ENCODE data around the gene ARL5C.

Gene ARL5C

GRCh38 chr17:39174920-39175694 is 9.1 kb upstream of the ARL5C start:
- in situ Hi-C loops (cut with MboI; ENCODE audit: low sequenced_read_pairs, unreplicated experiment): no loop called here
- DNase-seq (ENCODE audit: low spot score): peak; percentile 93
- TF ChIP-seq CTCF (IDR thresholded peaks at IDR 0.05; ENCODE audit: borderline replicate concordance, control extremely low read depth, extremely low read depth, insufficient read depth, missing control alignments): peak; percentile 77

- no peak for TF ChIP-seq CTCF (IDR thresholded peaks at IDR 0.05; ENCODE audit: borderline replicate concordance, control extremely low read depth, extremely low read depth, insufficient read depth, missing control alignments)
- no peak for DNase-seq (ENCODE audit: low spot score)
- in situ Hi-C loops (cut with MboI; ENCODE audit: low sequenced_read_pairs, unreplicated experiment): no loop called here
Observed at GRCh38 chr17:39173526-39174274, 7.7 kb upstream of the ARL5C start.

GRCh38 chr17:39173080-39173479 is 7.1 kb upstream of the ARL5C start:
- no peak for DNase-seq (ENCODE audit: low spot score)
- in situ Hi-C loops (cut with MboI; ENCODE audit: low sequenced_read_pairs, unreplicated experiment): no loop called here
- TF ChIP-seq CTCF (IDR thresholded peaks at IDR 0.05; ENCODE audit: borderline replicate concordance, control extremely low read depth, extremely low read depth, insufficient read depth, missing control alignments): no peak

- in situ Hi-C loops (cut with MboI; ENCODE audit: low sequenced_read_pairs, unreplicated experiment): no loop called here
- DNase-seq (ENCODE audit: low spot score): no peak
- no peak for TF ChIP-seq CTCF (IDR thresholded peaks at IDR 0.05; ENCODE audit: borderline replicate concordance, control extremely low read depth, extremely low read depth, insufficient read depth, missing control alignments)
Observed at GRCh38 chr17:39171933-39172332, 6.0 kb upstream of the ARL5C start.

GRCh38 chr17:39170558-39170957 is 4.6 kb upstream of the ARL5C start:
- no peak for TF ChIP-seq CTCF (IDR thresholded peaks at IDR 0.05; ENCODE audit: borderline replicate concordance, control extremely low read depth, extremely low read depth, insufficient read depth, missing control alignments)
- in situ Hi-C loops (cut with MboI; ENCODE audit: low sequenced_read_pairs, unreplicated experiment): no loop called here
- no peak for DNase-seq (ENCODE audit: low spot score)

- no peak for DNase-seq (ENCODE audit: low spot score)
- no peak for TF ChIP-seq CTCF (IDR thresholded peaks at IDR 0.05; ENCODE audit: borderline replicate concordance, control extremely low read depth, extremely low read depth, insufficient read depth, missing control alignments)
- in situ Hi-C loops (cut with MboI; ENCODE audit: low sequenced_read_pairs, unreplicated experiment): no loop called here
Observed at GRCh38 chr17:39170109-39170508, 4.1 kb upstream of the ARL5C start.
